HEK293 (cell line): ENCODE measurements around the gene ITGAL.

Experiments
- CTCF ChIA-PET: fragments of 350-600 bp; formaldehyde crosslinking; extraction: SDS; loops from one replicate; lab custom pipeline; 2021; ENCODE audit warnings: antibody characterized with exemption; lab: Yijun Ruan, JAX
- POLR2A ChIA-PET: fragments of 300-600 bp; formaldehyde crosslinking; extraction: SDS; loops from one replicate; lab custom pipeline; 2020; ENCODE audit warnings: antibody characterized with exemption, inconsistent platforms; lab: Yijun Ruan, JAX
- H3K27ac ChIP-seq: fragments of 200-500 bp; sonication (Bioruptor generic); 2 replicates; pipeline ENCODE4 v1.5.1; 2014; ENCODE audit warnings: low read depth, low read length, control low read depth, inconsistent platforms; ENCODE audit errors: extremely low read depth
- H3K36me3 ChIP-seq, 2 experiments: fragments of 200-500 bp in 1 of 2; sonication (Bioruptor generic) in 1 of 2; 1 replicate in 1 of 2; 2 replicates in 1 of 2; pipeline ENCODE4 v1.5.1; 2014 to 2017; ENCODE audit warnings: inconsistent platforms in 2 of 2, low read length in 2 of 2; ENCODE audit not compliant: control insufficient read depth in 2 of 2, insufficient read depth in 1 of 2
- H3K4me1 ChIP-seq: fragments of 200-500 bp; sonication (Bioruptor generic); 2 replicates; pipeline ENCODE4 v1.5.1; 2014; ENCODE audit warnings: mild to moderate bottlenecking, low read length, inconsistent platforms; ENCODE audit not compliant: control insufficient read depth, insufficient read depth
- H3K4me3 ChIP-seq: 2 replicates; pipeline ENCODE4 v1.5.1; 2011; ENCODE audit warnings: low read depth, mild to moderate bottlenecking, control low read depth, low read length, moderate library complexity
- H3K9me3 ChIP-seq: fragments of 200-500 bp; sonication (Bioruptor generic); 2 replicates; pipeline ENCODE4 v1.5.1; 2014; ENCODE audit warnings: low read depth, low read length, inconsistent platforms; ENCODE audit not compliant: control insufficient read depth, insufficient read depth
- ATF2 ChIP-seq: fragments of 450-650 bp; formaldehyde crosslinking; IDR thresholded peaks from 2 replicates; pipeline ENCODE4 v1.5.1; 2016; ENCODE audit warnings: missing biosample characterization, missing genetic modification characterization, low read depth
- KLF10 ChIP-seq: fragments of 450-650 bp; IDR thresholded peaks from 2 replicates; pipeline ENCODE4 v1.5.1; 2018; ENCODE audit warnings: missing biosample characterization, mild to moderate bottlenecking, missing genetic modification characterization
- KLF9 ChIP-seq: fragments of 450-650 bp; formaldehyde crosslinking; IDR thresholded peaks from 2 replicates; pipeline ENCODE4 v1.5.1; 2016; ENCODE audit warnings: missing biosample characterization, missing genetic modification characterization, low read depth
- PRDM6 ChIP-seq: fragments of 450-650 bp; formaldehyde crosslinking; IDR thresholded peaks from 2 replicates; pipeline ENCODE4 v1.5.1; 2017; ENCODE audit warnings: missing biosample characterization, missing genetic modification characterization
- ZFP41 ChIP-seq: fragments of 450-650 bp; formaldehyde crosslinking; IDR thresholded peaks from 2 replicates; pipeline ENCODE4 v1.5.1; 2016; ENCODE audit warnings: missing biosample characterization, missing genetic modification characterization, borderline replicate concordance
- ZNF132 ChIP-seq: fragments of 450-650 bp; formaldehyde crosslinking; IDR thresholded peaks from 2 replicates; pipeline ENCODE4 v1.5.1; 2017; ENCODE audit warnings: missing biosample characterization, missing genetic modification characterization, borderline replicate concordance
- ZNF146 ChIP-seq: fragments of 450-650 bp; formaldehyde crosslinking; IDR thresholded peaks from 2 replicates; pipeline ENCODE4 v1.5.1; 2016; ENCODE audit warnings: missing biosample characterization, missing genetic modification characterization
- ZNF18 ChIP-seq: fragments of 450-650 bp; formaldehyde crosslinking; IDR thresholded peaks from 2 replicates; pipeline ENCODE4 v1.5.1; 2016; ENCODE audit warnings: missing biosample characterization, missing genetic modification characterization
- ZNF239 ChIP-seq: fragments of 450-650 bp; formaldehyde crosslinking; IDR thresholded peaks from 2 replicates; pipeline ENCODE4 v1.5.1; 2016; ENCODE audit warnings: missing biosample characterization, missing genetic modification characterization
- ZNF280C ChIP-seq: fragments of 450-650 bp; formaldehyde crosslinking; IDR thresholded peaks from 2 replicates; pipeline ENCODE4 v1.5.1; 2016; ENCODE audit warnings: missing biosample characterization, missing genetic modification characterization
- ZNF280D ChIP-seq: fragments of 450-650 bp; formaldehyde crosslinking; IDR thresholded peaks from 2 replicates; pipeline ENCODE4 v1.5.1; 2016; ENCODE audit warnings: missing biosample characterization, missing genetic modification characterization
- ZNF335 ChIP-seq: fragments of 450-650 bp; formaldehyde crosslinking; conservative IDR thresholded peaks from 2 replicates; pipeline ENCODE4 v1.5.1; 2016; ENCODE audit warnings: missing biosample characterization, missing genetic modification characterization
- ZNF398 ChIP-seq: fragments of 450-650 bp; formaldehyde crosslinking; IDR thresholded peaks from 2 replicates; pipeline ENCODE4 v1.5.1; 2017; ENCODE audit warnings: missing biosample characterization, missing genetic modification characterization
- ZNF600 ChIP-seq: fragments of 450-650 bp; formaldehyde crosslinking; IDR thresholded peaks from 2 replicates; pipeline ENCODE4 v1.5.1; 2016; ENCODE audit warnings: missing biosample characterization, missing genetic modification characterization
- ZNF626 ChIP-seq: fragments of 450-650 bp; sonication (Bioruptor Pico); formaldehyde crosslinking; IDR thresholded peaks from 2 replicates; pipeline ENCODE4 v1.5.1; 2018; ENCODE audit warnings: missing biosample characterization, missing genetic modification characterization, inconsistent platforms
- ZNF654 ChIP-seq: fragments of 450-650 bp; formaldehyde crosslinking; IDR thresholded peaks from 2 replicates; pipeline ENCODE4 v1.5.1; 2016; ENCODE audit warnings: low read depth, missing biosample characterization, missing genetic modification characterization
- ZNF701 ChIP-seq: fragments of 450-650 bp; formaldehyde crosslinking; IDR thresholded peaks from 2 replicates; pipeline ENCODE4 v1.5.1; 2016; ENCODE audit warnings: missing biosample characterization, missing genetic modification characterization
- ZNF785 ChIP-seq: fragments of 450-650 bp; formaldehyde crosslinking; IDR thresholded peaks from 2 replicates; pipeline ENCODE4 v1.5.1; 2016; ENCODE audit warnings: missing biosample characterization, missing genetic modification characterization

Gene ITGAL

GRCh38 chr16:30554557-30555314 is 82.2 kb downstream of the ITGAL start:
- POLR2A ChIA-PET, result interaction anchor here (1.0 to 1.5 kb wide), 3 partner anchors 11 to 104 kb away, joined by 3 read pairs; partner anchors contain the start of gene FBRS
- CTCF ChIA-PET, result interaction anchor here (1.5 kb wide), 1 partner anchor 13 kb away, joined by 3 read pairs; no protein-coding TSS in a partner anchor

More at GRCh38 chr16:30554557-30555314, 82.2 kb downstream of the ITGAL start:
- H3K4me3 ChIP-seq, result no peak overlapping the region
- no peak overlapping the region for H3K27ac ChIP-seq
- H3K4me1 ChIP-seq, result peaks cover 2% of the 10 kb centered on the region; the same call in 1 of the 2 replicates
- H3K9me3 ChIP-seq, result no peaks in the 10 kb centered on the region
- TF ChIP-seq ZNF600 (tag by site-specific recombination) (no peak), ZNF398 (no peak), KLF9 (tag by site-specific recombination) (no peak), ZNF654 (no peak), ZNF18 (peak; percentile 70; the same call in 1 of the 2 replicates), ZNF146 (tag by site-specific recombination) (no peak), ZNF626 (tag by site-specific recombination) (no peak), ZNF335 (tag by site-specific recombination) (peak; percentile 34; the same call in 1 of the 2 replicates), ZNF239 (tag by site-specific recombination) (no peak), ZNF785 (tag by site-specific recombination) (no peak), ZFP41 (no peak), KLF10 (tag by site-specific recombination) (no peak), ZNF280C (tag by site-specific recombination) (no peak), ZNF132 (tag by site-specific recombination) (no peak), ZNF701 (tag by site-specific recombination) (no peak), ZNF280D (tag by site-specific recombination) (no peak), ATF2 (tag by site-specific recombination) (no peak), PRDM6 (tag by site-specific recombination) (no peak)
- H3K36me3 ChIP-seq, result peaks cover 9 to 37% of the 10 kb centered on the region in 2 experiments; a peak in 2 of 3 replicates
